ENCODE results near the gene CYP4F22. TPM values are rescaled to one million over a fixed set of nuclear protein-coding genes. Genes with fewer than 3 reads are reported as not detected.
"Not testable (repeated sequence)": the region's sequence is repeated elsewhere in the genome, so short reads cannot be mapped to it uniquely, and the experiment has no call there.

CYP4F22 gene
- total RNA-seq, 2 donors from 2014 or later: 0.19 to 0.22 TPM

GRCh38 chr19:15475169-15475568, 33.2 kb upstream of the CYP4F22 start:
- Histone ChIP-seq H3K36me3 (no peaks in the 10 kb centered on the region), H3K9ac (ENCODE audit: low read depth in 2 of 2, low read length in 2 of 2) (no peak overlapping the region), H3K9me3 (no peaks in the 10 kb centered on the region), H3K27ac (no peak overlapping the region), H3K27me3 (no peaks in the 10 kb centered on the region), H3K4me3 (no peak overlapping the region), H3K4me1 (no peaks in the 10 kb centered on the region)
- DNase-seq: no peak
- no peak for TF ChIP-seq CTCF (IDR thresholded peaks at IDR 0.05)
- intact Hi-C loops (cut with DNase I): no loop called here

- Histone ChIP-seq H3K27ac (no peak overlapping the region), H3K9ac (ENCODE audit: low read depth in 2 of 2, low read length in 2 of 2) (no peak overlapping the region), H3K4me1 (no peaks in the 10 kb centered on the region), H3K27me3 (no peaks in the 10 kb centered on the region), H3K36me3 (no peaks in the 10 kb centered on the region), H3K4me3 (no peak overlapping the region), H3K9me3 (no peaks in the 10 kb centered on the region)
- no peak for TF ChIP-seq CTCF (IDR thresholded peaks at IDR 0.05)
- intact Hi-C loops (cut with DNase I): no loop called here
- no peak for DNase-seq
Measured at GRCh38 chr19:15475611-15476010, 32.7 kb upstream of the CYP4F22 start.

GRCh38 chr19:15476325-15476724, 32.0 kb upstream of the CYP4F22 start:
- TF ChIP-seq CTCF (IDR thresholded peaks at IDR 0.05): no peak
- Histone ChIP-seq H3K9me3 (no peaks in the 10 kb centered on the region), H3K9ac (ENCODE audit: low read depth in 2 of 2, low read length in 2 of 2) (no peak overlapping the region), H3K4me3 (no peak overlapping the region), H3K4me1 (no peaks in the 10 kb centered on the region), H3K27me3 (no peaks in the 10 kb centered on the region), H3K27ac (no peak overlapping the region), H3K36me3 (no peaks in the 10 kb centered on the region)
- intact Hi-C loops (cut with DNase I): no loop called here
- DNase-seq: no peak

GRCh38 chr19:15479391-15480345, 28.7 kb upstream of the CYP4F22 start, which contains the start of gene PGLYRP2:
Gene PGLYRP2, minus strand, starts transcription at chr19:15479501. Its CDS starts 130 bp downstream, at chr19:15479371.
- Histone ChIP-seq H3K4me1 (no peaks in the 10 kb centered on the region), H3K4me3 (no peak within 1 kb of the TSS), H3K27me3 (no peaks in the 10 kb centered on the region), H3K9ac (ENCODE audit: low read depth in 2 of 2, low read length in 2 of 2) (no peak within 1 kb of the TSS), H3K9me3 (no peaks in the 10 kb centered on the region), H3K27ac (no peak within 1 kb of the TSS), H3K36me3 (no peaks in the 10 kb centered on the region)
- TF ChIP-seq CTCF (IDR thresholded peaks at IDR 0.05): no peak
- no peak for DNase-seq
- intact Hi-C loops (cut with DNase I): no loop called here

- H3K36me3 ChIP-seq; DNase-seq; H3K4me3 ChIP-seq; H3K9ac ChIP-seq (ENCODE audit: low read depth in 2 of 2, low read length in 2 of 2); H3K27me3 ChIP-seq; H3K27ac ChIP-seq; H3K4me1 ChIP-seq; intact Hi-C loops (cut with DNase I); H3K9me3 ChIP-seq: not testable (repeated sequence)
Measured at GRCh38 chr19:15480996-15481395, 27.3 kb upstream of the CYP4F22 start.

GRCh38 chr19:15485768-15486167, 22.6 kb upstream of the CYP4F22 start:
- H3K27ac ChIP-seq; intact Hi-C loops (cut with DNase I); H3K4me3 ChIP-seq; H3K4me1 ChIP-seq; H3K9ac ChIP-seq (ENCODE audit: low read depth in 2 of 2, low read length in 2 of 2); H3K36me3 ChIP-seq; H3K27me3 ChIP-seq; H3K9me3 ChIP-seq; DNase-seq: not testable (repeated sequence)

All from colonic mucosa (tissue), 4 donors.